Measurements from ENCODE around the gene OR9G4.
A peak's percentile ranks its signal among the peaks of the same experiment; 100 is the strongest.

Gene OR9G4

GRCh38 chr11:56748597-56748996 lies at the start of gene OR9G4:
Gene OR9G4, minus strand, starts transcription at chr11:56748697. Its CDS starts 4,931 bp downstream, at chr11:56743766.
- DNase-seq (ENCODE audit: low read depth, low spot score) = no peak

- peak; percentile 13 for DNase-seq (ENCODE audit: low read depth, low spot score)
Observed at GRCh38 chr11:56783448-56784041, 35.0 kb upstream of the OR9G4 start.

GRCh38 chr11:56782167-56782847 lies 33.8 kb upstream of the OR9G4 start:
- no peak for DNase-seq (ENCODE audit: low read depth, low spot score)

GRCh38 chr11:56776809-56777208 lies 28.3 kb upstream of the OR9G4 start:
- DNase-seq (ENCODE audit: low read depth, low spot score) = no peak

GRCh38 chr11:56764976-56765375 lies 16.5 kb upstream of the OR9G4 start:
- DNase-seq (ENCODE audit: low read depth, low spot score) = no peak

GRCh38 chr11:56751480-56751879 lies 3.0 kb upstream of the OR9G4 start:
- no peak for DNase-seq (ENCODE audit: low read depth, low spot score)

- no peak for DNase-seq (ENCODE audit: low read depth, low spot score)
Observed at GRCh38 chr11:56750190-56750589, 1.7 kb upstream of the OR9G4 start.

- no peak for DNase-seq (ENCODE audit: low read depth, low spot score)
Observed at GRCh38 chr11:56740886-56741285, 7.6 kb downstream of the OR9G4 start.

- no peak for DNase-seq (ENCODE audit: low read depth, low spot score)
Observed at GRCh38 chr11:56740107-56740506, 8.4 kb downstream of the OR9G4 start.

GRCh38 chr11:56720513-56720912 lies 28.0 kb downstream of the OR9G4 start:
- DNase-seq (ENCODE audit: low read depth, low spot score) = no peak

GRCh38 chr11:56716379-56716854 lies 32.1 kb downstream of the OR9G4 start:
- DNase-seq (ENCODE audit: low read depth, low spot score) = no peak

- no peak for DNase-seq (ENCODE audit: low read depth, low spot score)
Observed at GRCh38 chr11:56714206-56714605, 34.3 kb downstream of the OR9G4 start.

- no peak for DNase-seq (ENCODE audit: low read depth, low spot score)
Observed at GRCh38 chr11:56706486-56706885, 42.0 kb downstream of the OR9G4 start.

GRCh38 chr11:56705784-56706396 lies 42.6 kb downstream of the OR9G4 start:
- DNase-seq (ENCODE audit: low read depth, low spot score) = no peak

GRCh38 chr11:56700914-56701485 lies 47.5 kb downstream of the OR9G4 start:
- no peak for DNase-seq (ENCODE audit: low read depth, low spot score)

- no peak for DNase-seq (ENCODE audit: low read depth, low spot score)
Observed at GRCh38 chr11:56700242-56700913, 48.1 kb downstream of the OR9G4 start.

- DNase-seq (ENCODE audit: low read depth, low spot score) = no peak
Observed at GRCh38 chr11:56698795-56699194, 49.7 kb downstream of the OR9G4 start, which contains the start of gene OR9G1. Gene OR9G1, plus strand, starts transcription at chr11:56699095. Its CDS starts 1,293 bp downstream, at chr11:56700388.

GRCh38 chr11:56693428-56693827 lies 55.1 kb downstream of the OR9G4 start:
- no peak for DNase-seq (ENCODE audit: low read depth, low spot score)

Measured in smooth muscle cell of the brain vasculature (primary cell).